ENCODE measurements around the gene GGPS1. TPM values are rescaled to one million over a fixed set of nuclear protein-coding genes. Genes with fewer than 3 reads are reported as not detected.

GGPS1 gene
- polyA plus RNA-seq, 1 donor (not counting 4 experiments of a cell fraction or from before 2014, with no cell fraction given), result 40.8 TPM

- FAIRE-seq, result no peak
Measured at GRCh38 chr1:235320521-235321179, 7.7 kb upstream of the GGPS1 start.

GRCh38 chr1:235324296-235324695 lies 4.1 kb upstream of the GGPS1 start:
- H3K27me3 ChIP-seq (ENCODE audit: control insufficient read depth, extremely low read depth, insufficient read depth, low read length), result no peaks in the 10 kb centered on the region
- peaks cover 3% of the 10 kb centered on the region for H3K9me1 ChIP-seq (ENCODE audit: control insufficient read depth, extremely low read depth, insufficient read depth, low read length)
- TF ChIP-seq EZH2 (IDR thresholded peaks at IDR 0.05; ENCODE audit: low read length) (no peak), CTCF (optimal IDR thresholded peaks at IDR 0.05 in 1 of 3, IDR thresholded peaks at IDR 0.05 in 1 of 3, conservative IDR thresholded peaks at IDR 0.05 in 1 of 3; ENCODE audit: extremely low read depth in 1 of 3, insufficient read depth in 2 of 3, low read length in 3 of 3) (no peak)
- peaks cover 85% of the 10 kb centered on the region for H3K79me2 ChIP-seq (ENCODE audit: control insufficient read depth, insufficient read depth, low read length)
- peaks cover 4% of the 10 kb centered on the region for H4K20me1 ChIP-seq (ENCODE audit: control insufficient read depth, extremely low read depth, insufficient read depth, low read length)
- H3K4me3 ChIP-seq (ENCODE audit: control insufficient read depth in 2 of 3, extremely low read depth in 1 of 3, insufficient read depth in 2 of 3, low read depth in 1 of 3, low read length in 3 of 3), result no peak overlapping the region
- FAIRE-seq (no peak), DNase-seq (ENCODE audit: low read depth, low spot score) (no peak)
- H3K36me3 ChIP-seq (ENCODE audit: control insufficient read depth in 2 of 2, extremely low read depth in 1 of 2, insufficient read depth in 2 of 2, low read length in 2 of 2), result peaks cover 0 to 4% of the 10 kb centered on the region in 2 experiments
- peaks cover 17% of the 10 kb centered on the region for H3K4me1 ChIP-seq (ENCODE audit: control insufficient read depth, extremely low read depth, insufficient read depth, low read length)
- H3K9ac ChIP-seq (ENCODE audit: control insufficient read depth, extremely low read depth, insufficient read depth, low read length), result no peak overlapping the region
- no peak overlapping the region for H3K27ac ChIP-seq (ENCODE audit: control insufficient read depth, insufficient read depth, low read length)
- dilution Hi-C loops (cut with MboI; ENCODE audit: extremely low pct_ligation_motif_present, low sequenced_read_pairs), result no loop called here
- no peak overlapping the region for H2AFZ ChIP-seq (ENCODE audit: control insufficient read depth, low read length)
- no peak overlapping the region for H3K4me2 ChIP-seq (ENCODE audit: control insufficient read depth, extremely low read depth, insufficient read depth, low read depth, low read length)
- H3K9me3 ChIP-seq (ENCODE audit: control insufficient read depth, low read depth, low read length), result no peaks in the 10 kb centered on the region

More at GRCh38 chr1:235320521-235321179, 7.7 kb upstream of the GGPS1 start:
- no peak overlapping the region for H3K27ac ChIP-seq (ENCODE audit: control insufficient read depth, insufficient read depth, low read length)
- no peaks in the 10 kb centered on the region for H3K9me3 ChIP-seq (ENCODE audit: control insufficient read depth, low read depth, low read length)
- H3K9ac ChIP-seq (ENCODE audit: control insufficient read depth, extremely low read depth, insufficient read depth, low read length), result no peak overlapping the region
- peaks cover 9% of the 10 kb centered on the region for H3K4me1 ChIP-seq (ENCODE audit: control insufficient read depth, extremely low read depth, insufficient read depth, low read length)
- H3K9me1 ChIP-seq (ENCODE audit: control insufficient read depth, extremely low read depth, insufficient read depth, low read length), result peaks cover 3% of the 10 kb centered on the region
- H3K36me3 ChIP-seq (ENCODE audit: control insufficient read depth in 2 of 2, extremely low read depth in 1 of 2, insufficient read depth in 2 of 2, low read length in 2 of 2), result peaks cover 1 to 9% of the 10 kb centered on the region in 2 experiments
- peaks cover 4% of the 10 kb centered on the region for H4K20me1 ChIP-seq (ENCODE audit: control insufficient read depth, extremely low read depth, insufficient read depth, low read length)
- peaks cover 95% of the 10 kb centered on the region for H3K79me2 ChIP-seq (ENCODE audit: control insufficient read depth, insufficient read depth, low read length)
- dilution Hi-C loops (cut with MboI; ENCODE audit: extremely low pct_ligation_motif_present, low sequenced_read_pairs), result no loop called here
- no peak overlapping the region for H3K4me3 ChIP-seq (ENCODE audit: control insufficient read depth in 2 of 3, extremely low read depth in 1 of 3, insufficient read depth in 2 of 3, low read depth in 1 of 3, low read length in 3 of 3)
- TF ChIP-seq EZH2 (IDR thresholded peaks at IDR 0.05; ENCODE audit: low read length) (no peak), CTCF (optimal IDR thresholded peaks at IDR 0.05 in 1 of 3, IDR thresholded peaks at IDR 0.05 in 1 of 3, conservative IDR thresholded peaks at IDR 0.05 in 1 of 3; ENCODE audit: extremely low read depth in 1 of 3, insufficient read depth in 2 of 3, low read length in 3 of 3) (no peak)
- no peak overlapping the region for H2AFZ ChIP-seq (ENCODE audit: control insufficient read depth, low read length)
- no peak for DNase-seq (ENCODE audit: low read depth, low spot score)
- no peaks in the 10 kb centered on the region for H3K27me3 ChIP-seq (ENCODE audit: control insufficient read depth, extremely low read depth, insufficient read depth, low read length)
- H3K4me2 ChIP-seq (ENCODE audit: control insufficient read depth, extremely low read depth, insufficient read depth, low read depth, low read length), result no peak overlapping the region
